ENCODE data around the gene MYCBP2.

DNA sequence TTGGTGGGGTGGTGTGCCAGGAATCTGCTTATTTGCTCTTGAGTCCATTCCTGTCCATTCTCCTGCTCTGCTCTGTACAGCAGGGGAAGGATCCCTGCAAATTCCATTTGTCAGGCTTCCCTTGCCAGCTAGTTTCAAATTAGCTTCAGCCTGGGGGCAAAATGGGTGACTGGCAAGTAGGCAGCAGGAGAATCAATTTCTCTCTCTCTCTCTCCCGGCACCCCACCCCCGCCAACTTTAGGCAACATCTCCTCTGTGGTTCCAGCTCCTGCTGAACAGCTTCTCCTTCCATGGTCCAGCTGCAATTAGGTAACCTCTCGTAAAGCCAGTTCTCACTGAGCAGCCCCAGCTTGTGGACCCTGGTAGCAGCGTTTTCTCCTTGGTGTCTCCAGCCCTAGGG is 6.7 kb upstream of the MYCBP2 start:
- TF ChIP-seq CTCF (IDR thresholded peaks at IDR 0.05) (no peak), POLR2A (IDR thresholded peaks at IDR 0.05) (no peak), EP300 (IDR thresholded peaks at IDR 0.05) (no peak)

Measured in tibial nerve (tissue), 4 donors.